Omental fat pad (tissue), 4 donors: Measurements from ENCODE around the gene SERINC2. TPM values are rescaled to one million over a fixed set of nuclear protein-coding genes. Genes with fewer than 3 reads are reported as not detected.

ENCODE experiments used
- ATAC-seq: fragments of 150-250 bp; one replicate; pipeline ENCODE4 v1.9.1; 2016; ENCODE audit warnings: mild to moderate bottlenecking, moderate library complexity; ENCODE audit not compliant: low FRiP score
- DNase-seq: peaks from one replicate; pipeline ENCODE4 v3.0.0-alpha.2; 2019; ENCODE audit warnings: low spot score
- CTCF ChIP-seq, 3 donors: fragments of 450-650 bp; IDR thresholded peaks; one replicate each; pipeline ENCODE4 v1.5.1; 2016 to 2017; ENCODE audit warnings: antibody characterized with exemption in 3 of 3, mild to moderate bottlenecking in 3 of 3, moderate library complexity in 2 of 3
- total RNA-seq, 4 donors: library from RNA; depleted of rRNA; stranded (reverse); fragments of >200 nt; gene quantifications; one replicate each; pipeline ENCODE4 v1.1.0, GENCODE V29; 2016

Gene SERINC2
- total RNA-seq, 4 donors from 2014 or later = 2.2 to 12.2 (median 5.4) TPM

DNA sequence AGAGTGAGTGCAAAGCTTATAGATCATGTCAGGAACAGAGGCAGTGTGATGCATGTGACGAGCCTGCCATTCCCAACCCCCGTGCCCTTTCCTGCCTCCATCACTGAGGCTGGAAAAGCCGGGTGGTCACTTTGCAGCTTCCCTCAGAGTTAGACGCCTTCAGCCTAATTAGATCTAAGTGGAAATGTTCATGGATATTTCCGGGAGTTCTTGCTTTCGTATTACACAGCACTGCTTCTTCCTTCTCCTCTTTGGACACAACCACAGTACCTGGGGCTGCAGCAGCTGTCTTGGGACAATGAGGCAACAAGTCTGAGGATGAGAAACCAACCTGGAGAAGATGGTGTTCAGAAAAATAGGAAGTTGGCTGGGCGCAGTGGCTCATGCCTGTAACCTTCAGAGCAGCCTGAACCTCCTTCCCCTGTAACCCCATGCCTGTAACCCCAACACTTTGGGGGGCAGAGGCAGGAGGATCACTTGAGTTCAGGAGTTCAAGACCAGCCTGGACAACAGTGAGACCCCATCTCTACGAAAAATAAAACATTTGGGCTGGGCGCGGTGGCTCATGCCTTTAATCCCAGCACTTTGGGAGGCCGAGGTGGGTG, 24.5 kb downstream of the SERINC2 start:
- ATAC-seq = no peak
- DNase-seq = no peak
- TF ChIP-seq CTCF (IDR thresholded peaks at IDR 0.05) = no peak

- no peak for DNase-seq
- no peak for TF ChIP-seq CTCF (IDR thresholded peaks at IDR 0.05)
- ATAC-seq = no peak
Measured at GRCh38 chr1:31439276-31439675, 26.3 kb downstream of the SERINC2 start.

GRCh38 chr1:31441073-31441472, 28.1 kb downstream of the SERINC2 start:
- ATAC-seq = no peak
- TF ChIP-seq CTCF (IDR thresholded peaks at IDR 0.05) = no peak
- DNase-seq = no peak

GRCh38 chr1:31441558-31441957, 28.5 kb downstream of the SERINC2 start:
- no peak for TF ChIP-seq CTCF (IDR thresholded peaks at IDR 0.05)
- DNase-seq (no peak), ATAC-seq (no peak)

- TF ChIP-seq CTCF (IDR thresholded peaks at IDR 0.05) = no peak
- ATAC-seq (no peak), DNase-seq (no peak)
Measured at GRCh38 chr1:31441970-31442647, 29.1 kb downstream of the SERINC2 start.

DNA sequence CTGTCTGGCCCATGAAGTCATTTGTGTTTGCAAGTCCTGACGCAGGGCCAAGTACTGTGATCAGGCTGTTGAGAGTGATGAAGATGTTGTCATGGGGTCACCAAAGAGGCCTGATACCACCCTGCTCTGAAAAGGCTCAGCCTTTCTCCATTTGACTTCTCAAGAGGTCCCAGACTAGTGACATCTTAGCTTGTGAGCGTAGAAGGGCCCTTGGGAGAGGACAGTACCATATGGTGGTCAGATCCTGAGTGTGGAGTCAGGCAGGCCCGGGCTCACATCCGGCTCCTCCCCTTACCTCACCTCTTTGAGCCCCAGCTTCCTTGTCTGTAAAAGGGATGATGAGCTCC, 29.6 kb downstream of the SERINC2 start:
- DNase-seq (no peak), ATAC-seq (no peak)
- no peak for TF ChIP-seq CTCF (IDR thresholded peaks at IDR 0.05)

DNA sequence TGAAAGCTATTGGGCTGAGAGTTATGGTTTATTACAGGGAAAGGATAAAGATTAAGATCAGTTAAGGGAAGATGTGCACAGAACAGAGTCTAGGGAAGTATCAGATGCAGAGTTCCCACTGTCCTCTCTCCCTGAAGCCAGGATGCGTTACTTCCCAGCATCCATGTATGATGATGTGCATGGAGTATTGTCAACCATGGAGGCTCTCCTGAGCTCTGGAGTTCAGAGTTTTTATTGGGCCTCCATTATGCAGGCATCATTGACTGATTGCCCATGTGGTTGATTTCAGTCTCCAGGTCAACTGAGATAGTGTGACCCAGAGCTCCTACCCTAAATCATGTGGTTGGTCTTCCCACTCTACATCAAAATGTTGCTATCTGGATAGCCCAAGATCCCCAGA, 30.7 kb downstream of the SERINC2 start:
- ATAC-seq = no peak
- no peak for DNase-seq
- no peak for TF ChIP-seq CTCF (IDR thresholded peaks at IDR 0.05)
